A549 (cell line): ENCODE data around the gene PRPF8.

Experiments used
- CEBPB ChIP-seq, 2 experiments: fragments of >200 bp in 1 of 2; sonication (Bioruptor Twin) in 1 of 2; formaldehyde crosslinking in 1 of 2; IDR thresholded peaks; 2 replicates each; pipeline ENCODE4 v1.6.1; 2012 to 2016
- JUN ChIP-seq, 2 experiments: fragments of >200 bp; sonication (Bioruptor Twin); formaldehyde crosslinking; IDR thresholded peaks; 2 replicates in 1 of 2; 3 replicates in 1 of 2; pipeline ENCODE4 v1.6.1; 2016 to 2017
- MAX ChIP-seq: IDR thresholded peaks from 2 replicates; pipeline ENCODE4 v1.6.1; 2012
- NR3C1 ChIP-seq: fragments of >200 bp; sonication (Bioruptor Twin); formaldehyde crosslinking; IDR thresholded peaks from 3 replicates; pipeline ENCODE4 v1.6.1; 2017
- POLR2A ChIP-seq: IDR thresholded peaks from 2 replicates; pipeline ENCODE4 v1.6.1; 2012; ENCODE audit warnings: mild to moderate bottlenecking, low read length
- RNF2 ChIP-seq: fragments of 200-600 bp; sonication (generic); IDR thresholded peaks from 2 replicates; pipeline ENCODE4 v1.6.1; 2016; ENCODE audit warnings: low read depth, mild to moderate bottlenecking, antibody characterized with exemption, moderate library complexity, borderline replicate concordance
- ZSCAN20 ChIP-seq: fragments of 250-450 bp; sonication (Bioruptor Pico); IDR thresholded peaks from 2 replicates; pipeline ENCODE4 v1.8.0; 2022; ENCODE audit warnings: mild to moderate bottlenecking, moderate library complexity
- TF ChIP-seq, protein P1 (sequence below): fragments of >200 bp; sonication (Bioruptor Twin); formaldehyde crosslinking; IDR thresholded peaks from 3 replicates; pipeline ENCODE4 v1.5.1; 2016
- TF ChIP-seq, protein P2 (sequence below): fragments of 150-350 bp; IDR thresholded peaks from 2 replicates; pipeline ENCODE4 v1.6.1; 2014; ENCODE audit warnings: low read depth, mild to moderate bottlenecking, low read length
- TF ChIP-seq, protein P3 (sequence below): fragments of >200 bp; sonication (Bioruptor Twin); formaldehyde crosslinking; IDR thresholded peaks from 3 replicates; pipeline ENCODE4 v1.6.1; 2016

DNA sequence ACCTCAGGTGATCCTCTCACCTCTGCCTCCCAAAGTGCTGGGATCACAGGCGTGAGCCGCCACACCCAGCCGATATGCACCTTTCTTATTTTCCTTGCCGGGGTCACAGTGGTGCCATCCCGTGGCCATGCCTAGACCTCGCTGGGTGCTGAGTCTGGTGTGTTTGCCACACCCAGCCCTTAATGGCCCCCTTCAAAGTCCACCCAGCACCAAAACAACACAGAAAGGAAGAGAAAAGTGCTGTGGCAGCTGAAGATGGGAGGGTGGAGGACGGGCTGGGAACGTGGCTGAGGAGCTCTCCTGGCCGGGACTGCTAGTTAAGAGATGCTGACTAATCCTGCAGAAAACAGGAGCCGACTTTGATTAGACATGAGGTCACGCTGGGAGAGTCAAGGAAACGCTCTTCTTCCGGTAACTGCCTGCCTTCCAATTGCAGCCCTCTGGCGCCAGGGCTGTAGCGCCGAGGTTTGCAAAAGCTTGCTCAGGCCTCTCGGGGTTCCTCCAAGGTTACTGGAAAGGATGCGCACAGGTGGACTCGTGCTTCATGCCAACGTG is 67.0 kb downstream of the PRPF8 start:
- TF ChIP-seq CEBPB (IDR thresholded peaks at IDR 0.05) (no peak), POLR2A (no peak), NR3C1 (no peak), RNF2 (no peak), MAX (peak; percentile 80), ZSCAN20 (CRISPR knock-in tag) (no peak), JUN (IDR thresholded peaks at IDR 0.05) (no peak)
- TF ChIP-seq, protein P1, sequence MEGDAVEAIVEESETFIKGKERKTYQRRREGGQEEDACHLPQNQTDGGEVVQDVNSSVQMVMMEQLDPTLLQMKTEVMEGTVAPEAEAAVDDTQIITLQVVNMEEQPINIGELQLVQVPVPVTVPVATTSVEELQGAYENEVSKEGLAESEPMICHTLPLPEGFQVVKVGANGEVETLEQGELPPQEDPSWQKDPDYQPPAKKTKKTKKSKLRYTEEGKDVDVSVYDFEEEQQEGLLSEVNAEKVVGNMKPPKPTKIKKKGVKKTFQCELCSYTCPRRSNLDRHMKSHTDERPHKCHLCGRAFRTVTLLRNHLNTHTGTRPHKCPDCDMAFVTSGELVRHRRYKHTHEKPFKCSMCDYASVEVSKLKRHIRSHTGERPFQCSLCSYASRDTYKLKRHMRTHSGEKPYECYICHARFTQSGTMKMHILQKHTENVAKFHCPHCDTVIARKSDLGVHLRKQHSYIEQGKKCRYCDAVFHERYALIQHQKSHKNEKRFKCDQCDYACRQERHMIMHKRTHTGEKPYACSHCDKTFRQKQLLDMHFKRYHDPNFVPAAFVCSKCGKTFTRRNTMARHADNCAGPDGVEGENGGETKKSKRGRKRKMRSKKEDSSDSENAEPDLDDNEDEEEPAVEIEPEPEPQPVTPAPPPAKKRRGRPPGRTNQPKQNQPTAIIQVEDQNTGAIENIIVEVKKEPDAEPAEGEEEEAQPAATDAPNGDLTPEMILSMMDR = peak; percentile 48
- TF ChIP-seq, protein P2, sequence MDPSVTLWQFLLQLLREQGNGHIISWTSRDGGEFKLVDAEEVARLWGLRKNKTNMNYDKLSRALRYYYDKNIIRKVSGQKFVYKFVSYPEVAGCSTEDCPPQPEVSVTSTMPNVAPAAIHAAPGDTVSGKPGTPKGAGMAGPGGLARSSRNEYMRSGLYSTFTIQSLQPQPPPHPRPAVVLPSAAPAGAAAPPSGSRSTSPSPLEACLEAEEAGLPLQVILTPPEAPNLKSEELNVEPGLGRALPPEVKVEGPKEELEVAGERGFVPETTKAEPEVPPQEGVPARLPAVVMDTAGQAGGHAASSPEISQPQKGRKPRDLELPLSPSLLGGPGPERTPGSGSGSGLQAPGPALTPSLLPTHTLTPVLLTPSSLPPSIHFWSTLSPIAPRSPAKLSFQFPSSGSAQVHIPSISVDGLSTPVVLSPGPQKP = no peak
- TF ChIP-seq, protein P3, sequence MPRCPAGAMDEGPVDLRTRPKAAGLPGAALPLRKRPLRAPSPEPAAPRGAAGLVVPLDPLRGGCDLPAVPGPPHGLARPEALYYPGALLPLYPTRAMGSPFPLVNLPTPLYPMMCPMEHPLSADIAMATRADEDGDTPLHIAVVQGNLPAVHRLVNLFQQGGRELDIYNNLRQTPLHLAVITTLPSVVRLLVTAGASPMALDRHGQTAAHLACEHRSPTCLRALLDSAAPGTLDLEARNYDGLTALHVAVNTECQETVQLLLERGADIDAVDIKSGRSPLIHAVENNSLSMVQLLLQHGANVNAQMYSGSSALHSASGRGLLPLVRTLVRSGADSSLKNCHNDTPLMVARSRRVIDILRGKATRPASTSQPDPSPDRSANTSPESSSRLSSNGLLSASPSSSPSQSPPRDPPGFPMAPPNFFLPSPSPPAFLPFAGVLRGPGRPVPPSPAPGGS = no peak
